HepG2 (cell line): ENCODE data around the gene UBAP1L. TPM values are rescaled to one million over a fixed set of nuclear protein-coding genes. Genes with fewer than 3 reads are reported as not detected.
A peak's percentile ranks its signal among the peaks of the same experiment; 100 is the strongest.

ENCODE experiments used
- HCFC1 ChIP-seq: fragments of 150-350 bp; IDR thresholded peaks from 2 replicates; pipeline ENCODE4 v1.6.1; 2014; ENCODE audit warnings: low read depth, low read length
- KDM6A ChIP-seq: IDR thresholded peaks from 2 replicates; pipeline ENCODE4 v1.6.1; 2016; ENCODE audit warnings: low read depth
- NFIC ChIP-seq: IDR thresholded peaks from 2 replicates; pipeline ENCODE4 v1.6.1; 2012; ENCODE audit warnings: mild to moderate bottlenecking, low read length, inconsistent platforms
- PRDM10 ChIP-seq: sonication (generic); formaldehyde crosslinking; IDR thresholded peaks from 2 replicates; pipeline ENCODE4 v1.4.0; 2020; ENCODE audit warnings: low read depth, missing genetic modification reagents
- REST ChIP-seq, 2 experiments: IDR thresholded peaks; 2 replicates each; pipeline ENCODE4 v1.6.1; 2011 to 2012; ENCODE audit warnings: low read length in 2 of 2, borderline replicate concordance in 1 of 2, low read depth in 1 of 2, mild to moderate bottlenecking in 1 of 2, moderate library complexity in 1 of 2
- ZHX2 ChIP-seq, 2 experiments: sonication (generic) in 1 of 2; formaldehyde crosslinking in 1 of 2; IDR thresholded peaks; 2 replicates each; pipeline versions ENCODE4 v1.6.1 to v1.9.0; 2014 to 2022; ENCODE audit warnings: antibody characterized with exemption in 1 of 2, borderline replicate concordance in 1 of 2, inconsistent platforms in 1 of 2, low read depth in 1 of 2, missing genetic modification reagents in 1 of 2
- ZNF570 ChIP-seq: sonication (generic); formaldehyde crosslinking; IDR thresholded peaks from 2 replicates; pipeline ENCODE4 v1.4.0; 2020; ENCODE audit warnings: mild to moderate bottlenecking, missing genetic modification reagents, borderline replicate concordance
- ZNF609 ChIP-seq: sonication (generic); formaldehyde crosslinking; IDR thresholded peaks from 2 replicates; pipeline ENCODE4 v1.4.0; 2020; ENCODE audit warnings: mild to moderate bottlenecking, missing genetic modification reagents, borderline replicate concordance
- polyA plus RNA-seq, 8 experiments: library from polyadenylated mRNA; depleted of rRNA in 3 of 8; stranded (reverse) in 7 of 8; unstranded in 1 of 8; fragments of >200 nt; fragmentation: Illumina TruSeq in 4 of 8; extraction: Trizol in 4 of 8; gene quantifications; 2 replicates each; pipeline versions ENCODE4 v1.2.1 to v1.2.3, GENCODE V29; 2011 to 2016; ENCODE audit warnings: low read depth in 4 of 8, missing spikeins in 1 of 8, mixed read lengths in 1 of 8; ENCODE audit not compliant: insufficient read depth in 1 of 8
- total RNA-seq, 5 experiments: library from RNA; depleted of rRNA; stranded (reverse); fragments of >200 nt; fragmentation: Illumina TruSeq; extraction: Trizol; gene quantifications; 2 replicates each; pipeline ENCODE4 v1.2.3, GENCODE V29; 2016; ENCODE audit warnings: low read depth in 1 of 5

The UBAP1L gene
- total and polyA plus RNA-seq, 2 of the 13 experiments (the other 11 are each of a cell fraction or from before 2014, with no cell fraction given) = 0.86 to 1.4 TPM

GRCh38 chr15:65044724-65045481 lies 70.1 kb downstream of the UBAP1L start, which contains the start of gene SLC51B (continued):
- TF ChIP-seq PRDM10 (CRISPR knock-in tag) (peak; percentile 68; the same call in 1 of the 2 replicates), HCFC1 (no peak), ZNF570 (CRISPR knock-in tag) (no peak), ZNF609 (CRISPR knock-in tag) (peak; percentile 87), REST (IDR thresholded peaks at IDR 0.05; ENCODE audit: borderline replicate concordance in 1 of 2, low read depth in 1 of 2, low read length in 2 of 2) (no peak), ZHX2 (IDR thresholded peaks at IDR 0.05; ENCODE audit: low read depth) (no peak), ZHX2 (CRISPR knock-in tag; IDR thresholded peaks at IDR 0.05; ENCODE audit: borderline replicate concordance) (no peak; the same call in 1 of the 2 replicates), NFIC (peak; percentile 51; the same call in 1 of the 2 replicates), KDM6A (CRISPR knock-in tag) (peak; percentile 73)
